Neuronal stem cell (in vitro differentiated cells): ENCODE measurements around the gene APC2.

Experiments
- DNase-seq: peaks from one replicate; pipeline ENCODE4 v3.0.0-alpha.2; 2013; ENCODE audit warnings: low spot score
- H2AFZ ChIP-seq: one replicate; pipeline ENCODE4 v1.6.1; 2013; ENCODE audit warnings: mild to moderate bottlenecking, low read length, inconsistent platforms
- H2AK5ac ChIP-seq: 2 replicates; pipeline ENCODE4 v1.6.1; 2013; ENCODE audit warnings: low read depth, mild to moderate bottlenecking, inconsistent platforms, low read length, moderate library complexity, mixed read lengths
- H2BK120ac ChIP-seq: 2 replicates; pipeline ENCODE4 v1.6.1; 2013; ENCODE audit warnings: low read depth, mild to moderate bottlenecking, inconsistent platforms, low read length, moderate library complexity, mixed read lengths
- H2BK12ac ChIP-seq: one replicate; pipeline ENCODE4 v1.6.1; 2013; ENCODE audit warnings: low read length, inconsistent platforms
- H2BK15ac ChIP-seq: 2 replicates; pipeline ENCODE4 v1.6.1; 2013; ENCODE audit warnings: mild to moderate bottlenecking, low read length, inconsistent platforms, mixed read lengths
- H2BK5ac ChIP-seq: one replicate; pipeline ENCODE4 v1.6.1; 2013; ENCODE audit warnings: inconsistent platforms, mild to moderate bottlenecking, low read length, moderate library complexity
- H3K14ac ChIP-seq: one replicate; pipeline ENCODE4 v1.6.1; 2013; ENCODE audit warnings: low read length, inconsistent platforms
- H3K18ac ChIP-seq: 2 replicates; pipeline ENCODE4 v1.6.1; 2013; ENCODE audit warnings: low read length, inconsistent platforms
- H3K23ac ChIP-seq: 2 replicates; pipeline ENCODE4 v1.6.1; 2013; ENCODE audit warnings: low read depth, mild to moderate bottlenecking, mixed read lengths, low read length, inconsistent platforms; ENCODE audit not compliant: poor library complexity
- H3K27ac ChIP-seq: replicated peaks from 3 replicates; pipeline ENCODE4 v1.5.1; 2013; ENCODE audit warnings: low read length, inconsistent platforms
- H3K27me3 ChIP-seq, 3 experiments: 2 replicates each; pipeline ENCODE4 v1.6.1; 2013; ENCODE audit warnings: low read length in 3 of 3, mild to moderate bottlenecking in 2 of 3, inconsistent platforms in 1 of 3, low read depth in 1 of 3, mixed read lengths in 1 of 3, moderate library complexity in 1 of 3; ENCODE audit not compliant: control insufficient read depth in 3 of 3, insufficient read depth in 3 of 3
- H3K36me3 ChIP-seq, 2 donors: replicated peaks in 1 of 2; 2 replicates each; pipeline ENCODE4 v1.6.1; 2013; ENCODE audit warnings: low read length in 2 of 2; ENCODE audit not compliant: control insufficient read depth in 2 of 2, insufficient read depth in 2 of 2
- H3K4ac ChIP-seq: 2 replicates; pipeline ENCODE4 v1.6.1; 2013; ENCODE audit warnings: inconsistent platforms, mild to moderate bottlenecking, low read length, moderate library complexity
- H3K4me1 ChIP-seq, 2 donors: 1 replicate in 1 of 2; 2 replicates in 1 of 2; pipeline ENCODE4 v1.6.1; 2013; ENCODE audit warnings: low read length in 2 of 2, low read depth in 1 of 2; ENCODE audit not compliant: control insufficient read depth in 2 of 2, insufficient read depth in 1 of 2
- H3K4me2 ChIP-seq: one replicate; pipeline ENCODE4 v1.6.1; 2013; ENCODE audit warnings: mild to moderate bottlenecking, low read length, inconsistent platforms; ENCODE audit not compliant: insufficient read depth, poor library complexity, severe bottlenecking
- H3K4me3 ChIP-seq, 2 donors: 2 replicates each; pipeline ENCODE4 v1.5.1; 2013; ENCODE audit warnings: low read length in 2 of 2, mild to moderate bottlenecking in 2 of 2, inconsistent platforms in 1 of 2, moderate library complexity in 1 of 2
- H3K79me1 ChIP-seq: one replicate; pipeline ENCODE4 v1.6.1; 2013; ENCODE audit warnings: low read depth, mild to moderate bottlenecking, inconsistent platforms, low read length, moderate library complexity
- H3K9ac ChIP-seq: one replicate; pipeline ENCODE4 v1.6.1; 2013; ENCODE audit warnings: mild to moderate bottlenecking, low read depth, low read length, inconsistent platforms; ENCODE audit not compliant: poor library complexity
- H3K9me3 ChIP-seq, 2 donors: replicated peaks in 1 of 2; 2 replicates each; pipeline versions ENCODE3 to v1.6.1; 2013; ENCODE audit warnings: low read length in 2 of 2, mild to moderate bottlenecking in 2 of 2, inconsistent platforms in 1 of 2, low read depth in 1 of 2, mixed read lengths in 1 of 2, moderate library complexity in 1 of 2; ENCODE audit not compliant: control insufficient read depth in 2 of 2, insufficient read depth in 1 of 2
- H4K8ac ChIP-seq: one replicate; pipeline ENCODE4 v1.6.1; 2013; ENCODE audit warnings: low read depth, mild to moderate bottlenecking, inconsistent platforms, low read length, moderate library complexity
- H4K91ac ChIP-seq: one replicate; pipeline ENCODE4 v1.6.1; 2013; ENCODE audit warnings: low read length, low read depth, mild to moderate bottlenecking, inconsistent platforms; ENCODE audit not compliant: poor library complexity
- WGBS, 2 donors: extraction: QIAGEN DNeasy Blood & Tissue Kit; methylation state at CpG; one replicate each; pipeline ENCODE4 v1.1.7; 2013; ENCODE audit warnings: missing lambda C conversion rate in 2 of 2, mixed read lengths in 1 of 2; ENCODE audit not compliant: insufficient read length in 2 of 2, insufficient replicate concordance in 1 of 2; ENCODE audit errors: extremely low coverage in 2 of 2; 5-methylcytosine and 5-hydroxymethylcytosine counted together

Gene APC2

DNA sequence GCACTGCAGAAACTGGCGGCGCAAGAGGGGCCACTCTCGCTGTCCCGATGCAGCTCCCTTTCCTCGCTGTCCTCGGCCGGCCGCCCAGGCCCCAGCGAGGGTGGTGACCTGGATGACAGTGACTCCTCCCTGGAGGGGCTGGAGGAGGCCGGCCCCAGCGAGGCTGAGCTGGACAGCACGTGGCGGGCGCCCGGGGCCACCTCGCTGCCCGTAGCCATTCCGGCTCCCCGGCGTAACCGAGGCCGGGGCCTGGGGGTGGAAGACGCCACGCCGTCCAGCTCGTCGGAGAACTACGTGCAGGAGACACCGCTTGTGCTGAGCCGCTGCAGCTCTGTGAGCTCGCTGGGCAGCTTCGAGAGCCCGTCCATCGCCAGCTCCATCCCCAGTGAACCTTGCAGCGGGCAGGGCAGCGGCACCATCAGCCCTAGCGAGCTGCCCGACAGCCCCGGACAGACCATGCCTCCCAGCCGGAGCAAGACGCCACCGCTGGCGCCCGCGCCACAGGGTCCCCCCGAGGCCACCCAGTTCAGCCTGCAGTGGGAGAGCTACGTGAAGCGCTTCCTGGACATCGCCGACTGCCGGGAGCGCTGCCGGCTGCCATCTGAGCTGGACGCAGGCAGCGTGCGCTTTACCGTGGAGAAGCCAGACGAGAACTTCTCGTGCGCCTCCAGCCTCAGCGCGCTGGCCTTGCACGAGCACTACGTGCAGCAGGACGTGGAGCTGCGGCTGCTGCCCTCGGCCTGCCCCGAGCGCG lies 16.7 kb downstream of the APC2 start:
- H3K4me2 ChIP-seq = peak overlapping the region; percentile 40
- peak overlapping the region; percentile 75 for H2BK15ac ChIP-seq
- no peak overlapping the region for H3K27ac ChIP-seq
- no peak overlapping the region for H2BK120ac ChIP-seq
- H2BK5ac ChIP-seq = no peak overlapping the region
- no CpG with 5 or more reads among the region's 70 CpGs for WGBS, 2 donors
- H3K27me3 ChIP-seq = peaks cover 0 to 63% (median 50%) of the 10 kb centered on the region in 3 experiments
- H3K18ac ChIP-seq = peak overlapping the region; percentile 94
- H3K9ac ChIP-seq = peak overlapping the region; percentile 78
- peaks cover 4 to 61% of the 10 kb centered on the region in 2 donors for H3K36me3 ChIP-seq
- H4K8ac ChIP-seq = peak overlapping the region; percentile 43
- peaks cover 0 to 22% of the 10 kb centered on the region in 2 donors for H3K4me1 ChIP-seq
- peak overlapping the region; percentile 81 for H2AK5ac ChIP-seq
- peaks cover 0 to 11% of the 10 kb centered on the region in 2 donors for H3K9me3 ChIP-seq
- peak overlapping the region; percentile 93 for H3K23ac ChIP-seq
- no peak overlapping the region for H2BK12ac ChIP-seq
- H3K79me1 ChIP-seq = peaks cover 23% of the 10 kb centered on the region
- H3K14ac ChIP-seq = peak overlapping the region; percentile 89
- no peak for DNase-seq
- H2AFZ ChIP-seq = no peak overlapping the region
- H3K4ac ChIP-seq = peak overlapping the region; percentile 66
- H3K4me3 ChIP-seq = peak overlapping the region in 1 of 2 donors; percentile 20
- no peak overlapping the region for H4K91ac ChIP-seq

DNA sequence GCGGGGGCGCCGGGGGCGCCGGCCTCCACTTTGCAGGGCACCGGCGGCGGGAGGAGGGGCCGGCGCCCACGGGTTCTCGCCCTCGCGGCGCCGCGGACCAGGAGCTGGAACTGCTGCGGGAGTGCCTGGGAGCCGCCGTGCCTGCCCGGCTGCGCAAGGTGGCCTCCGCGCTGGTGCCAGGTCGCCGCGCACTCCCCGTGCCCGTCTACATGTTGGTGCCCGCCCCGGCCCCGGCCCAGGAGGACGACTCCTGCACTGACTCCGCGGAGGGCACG lies 17.2 kb downstream of the APC2 start:
- Histone ChIP-seq H3K4me3 (no peak overlapping the region), H3K23ac (peak overlapping the region; percentile 93), H2AK5ac (peak overlapping the region; percentile 75), H3K18ac (peak overlapping the region; percentile 94), H3K4ac (no peak overlapping the region), H2BK5ac (no peak overlapping the region), H2BK15ac (peak overlapping the region; percentile 75), H2BK120ac (no peak overlapping the region), H4K8ac (no peak overlapping the region), H3K14ac (peak overlapping the region; percentile 89), H2AFZ (no peak overlapping the region), H3K27ac (no peak overlapping the region), H3K4me2 (peak overlapping the region; percentile 40), H3K27me3 (peaks cover 0 to 67% (median 50%) of the 10 kb centered on the region in 3 experiments), H3K4me1 (peaks cover 0 to 25% of the 10 kb centered on the region in 2 donors), H3K79me1 (peaks cover 25% of the 10 kb centered on the region), H2BK12ac (no peak overlapping the region), H4K91ac (no peak overlapping the region), H3K36me3 (peaks cover 1 to 61% of the 10 kb centered on the region in 2 donors), H3K9ac (peak overlapping the region; percentile 44), H3K9me3 (peaks cover 0 to 11% of the 10 kb centered on the region in 2 donors)
- DNase-seq = no peak
- no CpG with 5 or more reads among the region's 36 CpGs for WGBS, 2 donors

DNA sequence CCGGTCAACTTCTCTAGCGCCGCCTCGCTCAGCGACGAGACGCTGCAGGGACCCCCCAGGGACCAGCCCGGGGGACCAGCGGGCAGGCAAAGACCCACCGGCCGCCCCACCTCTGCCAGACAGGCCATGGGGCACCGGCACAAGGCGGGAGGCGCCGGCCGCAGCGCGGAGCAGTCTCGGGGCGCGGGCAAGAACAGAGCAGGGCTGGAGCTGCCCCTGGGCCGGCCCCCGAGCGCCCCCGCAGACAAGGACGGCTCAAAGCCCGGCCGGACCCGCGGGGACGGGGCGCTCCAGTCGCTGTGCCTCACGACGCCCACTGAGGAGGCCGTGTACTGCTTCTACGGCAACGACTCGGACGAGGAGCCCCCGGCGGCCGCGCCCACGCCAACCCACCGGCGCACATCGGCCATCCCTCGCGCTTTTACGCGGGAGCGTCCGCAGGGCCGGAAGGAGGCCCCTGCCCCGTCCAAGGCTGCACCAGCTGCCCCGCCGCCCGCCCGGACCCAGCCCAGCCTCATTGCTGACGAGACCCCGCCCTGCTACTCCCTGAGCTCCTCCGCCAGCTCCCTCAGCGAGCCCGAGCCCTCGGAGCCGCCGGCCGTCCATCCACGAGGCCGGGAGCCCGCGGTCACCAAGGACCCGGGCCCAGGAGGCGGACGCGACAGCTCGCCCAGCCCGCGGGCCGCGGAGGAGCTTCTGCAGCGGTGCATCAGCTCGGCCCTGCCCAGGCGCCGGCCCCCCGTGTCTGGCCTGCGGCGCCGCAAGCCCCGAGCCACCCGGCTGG lies 17.8 kb downstream of the APC2 start:
- Histone ChIP-seq H3K4ac (no peak overlapping the region), H3K14ac (peak overlapping the region; percentile 21), H2BK12ac (no peak overlapping the region), H2AFZ (no peak overlapping the region), H3K36me3 (peaks cover 1 to 61% of the 10 kb centered on the region in 2 donors), H3K79me1 (peaks cover 26% of the 10 kb centered on the region), H2AK5ac (peak overlapping the region; percentile 90), H3K4me1 (peaks cover 0 to 27% of the 10 kb centered on the region in 2 donors), H4K91ac (no peak overlapping the region), H4K8ac (peak overlapping the region; percentile 17), H3K18ac (peak overlapping the region; percentile 94), H2BK5ac (peak overlapping the region; percentile 24), H2BK15ac (peak overlapping the region; percentile 75), H2BK120ac (no peak overlapping the region), H3K9me3 (peaks cover 0 to 11% of the 10 kb centered on the region in 2 donors), H3K9ac (peak overlapping the region; percentile 60), H3K23ac (peak overlapping the region; percentile 91), H3K27ac (no peak overlapping the region), H3K4me2 (peak overlapping the region; percentile 40), H3K4me3 (no peak overlapping the region), H3K27me3 (peaks cover 0 to 72% (median 50%) of the 10 kb centered on the region in 3 experiments)
- WGBS, 2 donors = no CpG with 5 or more reads among the region's 92 CpGs
- no peak for DNase-seq
